ENCODE results near the gene RPS27L.

- TF ChIP-seq CTCF (IDR thresholded peaks at IDR 0.05), result no peak
- no peak for TF ChIP-seq POLR2AphosphoS5 (IDR thresholded peaks at IDR 0.05)
- TF ChIP-seq POLR2A (IDR thresholded peaks at IDR 0.05), result no peak
Observed at GRCh38 chr15:63189941-63190768, 32.9 kb upstream of the RPS27L start.
